ENCODE data around the gene PRKAR2A. TPM values are rescaled to one million over a fixed set of nuclear protein-coding genes. Genes with fewer than 3 reads are reported as not detected.
"Not testable (repeated sequence)": the region's sequence is repeated elsewhere in the genome, so short reads cannot be mapped to it uniquely, and the experiment has no call there.

PRKAR2A gene
- total and polyA plus RNA-seq, 9 of the 15 experiments (the other 6 are each of a cell fraction or from before 2014, with no cell fraction given) = 15.9 to 84.5 (median 37.6) TPM

DNA sequence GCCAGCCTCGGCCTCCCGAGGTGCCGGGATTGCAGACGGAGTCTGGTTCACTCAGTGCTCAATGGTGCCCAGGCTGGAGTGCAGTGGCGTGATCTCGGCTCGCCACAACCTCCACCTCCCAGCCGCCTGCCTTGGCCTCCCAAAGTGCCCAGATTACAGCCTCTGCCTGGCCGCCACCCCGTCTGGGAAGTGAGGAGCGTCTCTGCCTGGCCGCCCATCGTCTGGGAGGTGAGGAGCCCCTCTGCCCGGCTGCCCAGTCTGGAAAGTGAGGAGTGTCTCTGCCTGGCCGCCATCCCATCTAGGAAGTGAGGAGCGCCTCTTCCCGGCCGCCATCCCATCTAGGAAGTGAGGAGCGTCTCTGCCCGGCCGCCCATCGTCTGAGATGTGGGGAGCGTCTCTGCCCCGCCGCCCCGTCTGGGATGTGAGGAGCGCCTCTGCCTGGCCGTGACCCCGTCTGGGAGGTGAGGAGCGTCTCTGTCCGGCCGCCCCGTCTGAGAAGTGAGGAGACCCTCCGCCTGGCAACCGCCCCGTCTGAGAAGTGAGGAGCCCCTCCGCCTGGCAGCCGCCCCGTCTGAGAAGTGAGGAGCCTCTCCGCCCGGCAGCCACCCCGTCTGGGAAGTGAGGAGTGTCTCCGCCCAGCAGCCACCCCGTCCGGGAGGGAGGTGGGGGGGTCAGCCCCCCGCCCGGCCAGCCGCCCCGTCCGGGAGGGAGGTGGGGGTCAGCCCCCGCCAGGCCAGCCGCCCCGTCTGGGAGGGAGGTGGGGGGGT, 113.7 kb downstream of the PRKAR2A start:
- H3K9me3 ChIP-seq (replicated peaks; ENCODE audit: control insufficient read depth, insufficient read depth, low read depth, low read length); H3K36me3 ChIP-seq (ENCODE audit: control insufficient read depth, insufficient read depth, low read length); H3K79me2 ChIP-seq (ENCODE audit: control insufficient read depth, insufficient read depth, low read length); H4K20me1 ChIP-seq (replicated peaks; ENCODE audit: control insufficient read depth, insufficient read depth, low read length); POLR2A ChIA-PET; H3K4me2 ChIP-seq (ENCODE audit: insufficient read depth, low read length); H3K4me1 ChIP-seq (replicated peaks in 1 of 2; ENCODE audit: control insufficient read depth in 2 of 2, insufficient read depth in 2 of 2, low read length in 2 of 2); in situ Hi-C loops (cut with MboI); FAIRE-seq; H3K27ac ChIP-seq (ENCODE audit: extremely low read depth, low read depth, low read length); intact Hi-C loops (cut with micrococcal nuclease); H3K9ac ChIP-seq (ENCODE audit: insufficient read depth in 1 of 2, low read depth in 2 of 2, low read length in 2 of 2); H3K4me3 ChIP-seq; DNase-seq (ENCODE audit: extremely low read depth in 1 of 4, low spot score in 3 of 4); CTCF ChIA-PET (ENCODE audit: low intra/inter-chr PET ratio); BruUV-seq (replicated peaks); H2AFZ ChIP-seq (ENCODE audit: low read depth, low read length); H3K27me3 ChIP-seq (ENCODE audit: control insufficient read depth in 2 of 2, insufficient read depth in 2 of 2, low read length in 2 of 2); ATAC-seq; H3K9me1 ChIP-seq (ENCODE audit: control insufficient read depth, insufficient read depth, low read length): not testable (repeated sequence)
- WGBS (ENCODE audit: insufficient coverage, low coverage, missing lambda C conversion rate) = no CpG with 5 or more reads among the region's 53 CpGs

- DNase-seq (ENCODE audit: extremely low read depth in 1 of 4, low spot score in 3 of 4) = no peak
- Histone ChIP-seq H3K79me2 (ENCODE audit: control insufficient read depth, insufficient read depth, low read length) (no peaks in the 10 kb centered on the region), H3K4me2 (ENCODE audit: insufficient read depth, low read length) (no peak overlapping the region), H3K4me3 (no peak overlapping the region), H3K9me1 (ENCODE audit: control insufficient read depth, insufficient read depth, low read length) (no peaks in the 10 kb centered on the region), H3K9me3 (replicated peaks; ENCODE audit: control insufficient read depth, insufficient read depth, low read depth, low read length) (no peaks in the 10 kb centered on the region), H3K9ac (ENCODE audit: insufficient read depth in 1 of 2, low read depth in 2 of 2, low read length in 2 of 2) (no peak overlapping the region), H4K20me1 (replicated peaks; ENCODE audit: control insufficient read depth, insufficient read depth, low read length) (no peaks in the 10 kb centered on the region), H3K27ac (ENCODE audit: extremely low read depth, low read depth, low read length) (no peak overlapping the region), H3K27me3 (ENCODE audit: control insufficient read depth in 2 of 2, insufficient read depth in 2 of 2, low read length in 2 of 2) (no peaks in the 10 kb centered on the region), H3K36me3 (ENCODE audit: control insufficient read depth, insufficient read depth, low read length) (no peaks in the 10 kb centered on the region), H2AFZ (ENCODE audit: low read depth, low read length) (no peak overlapping the region), H3K4me1 (replicated peaks in 1 of 2; ENCODE audit: control insufficient read depth in 2 of 2, insufficient read depth in 2 of 2, low read length in 2 of 2) (no peaks in the 10 kb centered on the region; a peak in 2 of 5 replicates)
- no peak for ATAC-seq
- no peak for FAIRE-seq
- TF ChIP-seq BDP1 (IDR thresholded peaks at IDR 0.05; ENCODE audit: insufficient read depth, insufficient read length) (no peak), ARID2 (IDR thresholded peaks at IDR 0.05) (no peak), SP2 (IDR thresholded peaks at IDR 0.05; ENCODE audit: extremely low read depth, low read depth, low read length, poor library complexity, severe bottlenecking) (no peak), FOS (IDR thresholded peaks at IDR 0.05; ENCODE audit: extremely low read depth, insufficient read length) (no peak), RBFOX2 (IDR thresholded peaks at IDR 0.05; ENCODE audit: low read depth, low read length) (no peak), ZNF311 (CRISPR knock-in tag; IDR thresholded peaks at IDR 0.05) (no peak), ZFP36 (IDR thresholded peaks at IDR 0.05; ENCODE audit: low read depth, low read length, partially characterized antibody) (no peak), ILK (tag; IDR thresholded peaks at IDR 0.05; ENCODE audit: borderline replicate concordance, low read depth) (no peak), ZNF668 (CRISPR knock-in tag; IDR thresholded peaks at IDR 0.05) (no peak), CREBBP (IDR thresholded peaks at IDR 0.05; ENCODE audit: low read depth, low read length) (no peak), NR3C1 (CRISPR knock-in tag; IDR thresholded peaks at IDR 0.05) (no peak), PCBP1 (IDR thresholded peaks at IDR 0.05; ENCODE audit: low read depth, low read length, poor library complexity, severe bottlenecking) (no peak), KDM2B (CRISPR knock-in tag; IDR thresholded peaks at IDR 0.05) (no peak)
- TF ChIP-seq, protein P1, sequence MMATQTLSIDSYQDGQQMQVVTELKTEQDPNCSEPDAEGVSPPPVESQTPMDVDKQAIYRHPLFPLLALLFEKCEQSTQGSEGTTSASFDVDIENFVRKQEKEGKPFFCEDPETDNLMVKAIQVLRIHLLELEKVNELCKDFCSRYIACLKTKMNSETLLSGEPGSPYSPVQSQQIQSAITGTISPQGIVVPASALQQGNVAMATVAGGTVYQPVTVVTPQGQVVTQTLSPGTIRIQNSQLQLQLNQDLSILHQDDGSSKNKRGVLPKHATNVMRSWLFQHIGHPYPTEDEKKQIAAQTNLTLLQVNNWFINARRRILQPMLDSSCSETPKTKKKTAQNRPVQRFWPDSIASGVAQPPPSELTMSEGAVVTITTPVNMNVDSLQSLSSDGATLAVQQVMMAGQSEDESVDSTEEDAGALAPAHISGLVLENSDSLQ (IDR thresholded peaks at IDR 0.05) = no peak
- intact Hi-C loops (cut with micrococcal nuclease) (no loop called here), in situ Hi-C loops (cut with MboI) (no loop called here)
- 24% methylated on average over 8 of the region's 8 CpGs for WGBS (ENCODE audit: insufficient coverage, low coverage, missing lambda C conversion rate)
- POLR2A ChIA-PET = interaction anchor here (0.6 kb wide), 1 partner anchor 223 kb away, joined by 3 read pairs; no protein-coding TSS in a partner anchor
- BruUV-seq (replicated peaks) = no TSS peak
- CTCF ChIA-PET (ENCODE audit: low intra/inter-chr PET ratio) = no interaction called here
These were observed 120.2 kb downstream of the PRKAR2A start for GRCh38 chr3:48727511-48727910.

All from K562 (cell line).